ENCODE measurements around the gene PSMF1. TPM values are rescaled to one million over a fixed set of nuclear protein-coding genes. Genes with fewer than 3 reads are reported as not detected.
A peak's percentile ranks its signal among the peaks of the same experiment; 100 is the strongest.

Gene PSMF1
- total RNA-seq, 1 experiment from 2014 or later: 166 TPM

GRCh38 chr20:1108437-1108920, 9.9 kb upstream of the PSMF1 start:
- Histone ChIP-seq H3K4me2 (no peak overlapping the region), H3K36me3 (ENCODE audit: low read depth) (no peaks in the 10 kb centered on the region), H3K4me3 (no peak overlapping the region), H3K79me2 (ENCODE audit: low read depth) (no peaks in the 10 kb centered on the region), H3K9me3 (ENCODE audit: insufficient read depth, low read depth) (no peaks in the 10 kb centered on the region), H3K4me1 (replicated peaks; ENCODE audit: insufficient read depth) (no peaks in the 10 kb centered on the region), H4K20me1 (ENCODE audit: insufficient read depth) (no peaks in the 10 kb centered on the region), H3K27me3 (ENCODE audit: insufficient read depth, low read depth) (no peaks in the 10 kb centered on the region; the same call in 1 of the 2 replicates), H3K9me2 (ENCODE audit: insufficient read depth) (no peaks in the 10 kb centered on the region), H3K27ac (no peak overlapping the region), H3F3A (ENCODE audit: insufficient read depth, low read depth) (no peaks in the 10 kb centered on the region), H2AFZ (no peak overlapping the region)
- ChIA-PET POLR2A (ENCODE audit: unreplicated experiment) (interaction anchor here (0.7 kb wide), 1 partner anchor 35 kb away, joined by 4 read pairs; no protein-coding TSS in a partner anchor), CTCF (interaction anchor here (0.6 kb wide), 1 partner anchor 293 kb away, joined by 3 read pairs; no protein-coding TSS in a partner anchor)
- no TSS peak for BruUV-seq (replicated peaks)
- TF ChIP-seq CTCF (conservative IDR thresholded peaks at IDR 0.05) (peak; percentile 76), EZH2 (IDR thresholded peaks at IDR 0.05; ENCODE audit: low read depth) (no peak)
- peak in 1 of 2 experiments; percentile 50 for DNase-seq
- intact Hi-C loops (cut with micrococcal nuclease; ENCODE audit: unreplicated experiment): loop anchor here (1.0 kb wide), 1 partner anchor 292 kb away; no protein-coding TSS in a partner anchor

- Histone ChIP-seq H3K9me2 (ENCODE audit: insufficient read depth) (no peaks in the 10 kb centered on the region), H3K79me2 (ENCODE audit: low read depth) (no peaks in the 10 kb centered on the region), H3K27ac (no peak overlapping the region), H3K27me3 (ENCODE audit: insufficient read depth, low read depth) (no peaks in the 10 kb centered on the region), H3K4me1 (replicated peaks; ENCODE audit: insufficient read depth) (0 out of 2 replicates have a peak, but pooled peaks cover 3% of the 10 kb centered on the region), H3K4me3 (no peak overlapping the region), H3K36me3 (ENCODE audit: low read depth) (no peaks in the 10 kb centered on the region), H3F3A (ENCODE audit: insufficient read depth, low read depth) (no peaks in the 10 kb centered on the region), H3K4me2 (no peak overlapping the region), H4K20me1 (ENCODE audit: insufficient read depth) (no peaks in the 10 kb centered on the region), H2AFZ (no peak overlapping the region), H3K9me3 (ENCODE audit: insufficient read depth, low read depth) (no peaks in the 10 kb centered on the region)
- ChIA-PET POLR2A (ENCODE audit: unreplicated experiment) (no interaction called here), CTCF (no interaction called here)
- intact Hi-C loops (cut with micrococcal nuclease; ENCODE audit: unreplicated experiment): no loop called here
- BruUV-seq (replicated peaks): no TSS peak
- TF ChIP-seq EZH2 (IDR thresholded peaks at IDR 0.05; ENCODE audit: low read depth): no peak
- no peak for TF ChIP-seq CTCF (conservative IDR thresholded peaks at IDR 0.05)
- no peak for DNase-seq
Measured at GRCh38 chr20:1112908-1113307, 5.5 kb upstream of the PSMF1 start.

GRCh38 chr20:1118004-1118335, 432 bp upstream of the PSMF1 start:
- CTCF ChIA-PET: no interaction called here
- Histone ChIP-seq H3K9me3 (ENCODE audit: insufficient read depth, low read depth) (no peaks in the 10 kb centered on the region), H3K27me3 (ENCODE audit: insufficient read depth, low read depth) (no peaks in the 10 kb centered on the region), H2AFZ (peak overlapping the region; percentile 98), H3K79me2 (ENCODE audit: low read depth) (peaks cover 44% of the 10 kb centered on the region), H3K27ac (no peak overlapping the region), H3F3A (ENCODE audit: insufficient read depth, low read depth) (peaks cover 4% of the 10 kb centered on the region; the same call in 1 of the 2 replicates), H3K4me3 (peak overlapping the region; percentile 62), H4K20me1 (ENCODE audit: insufficient read depth) (peaks cover 8% of the 10 kb centered on the region), H3K4me1 (replicated peaks; ENCODE audit: insufficient read depth) (peaks cover 27% of the 10 kb centered on the region), H3K36me3 (ENCODE audit: low read depth) (no peaks in the 10 kb centered on the region; the same call in 1 of the 2 replicates), H3K4me2 (peak overlapping the region; percentile 79), H3K9me2 (ENCODE audit: insufficient read depth) (no peaks in the 10 kb centered on the region)
- POLR2A ChIA-PET (ENCODE audit: unreplicated experiment): no interaction called here
- no peak for TF ChIP-seq CTCF (conservative IDR thresholded peaks at IDR 0.05)
- TF ChIP-seq EZH2 (IDR thresholded peaks at IDR 0.05; ENCODE audit: low read depth): no peak
- no peak for DNase-seq
- intact Hi-C loops (cut with micrococcal nuclease; ENCODE audit: unreplicated experiment): loop anchor here (1.0 to 5.0 kb wide), 2 partner anchors 348 to 659 kb away; partner anchors contain the start of gene NSFL1C
- BruUV-seq (replicated peaks): TSS peak; percentile 81

Measured in PC-9 (cell line).